ENCODE measurements around the gene ACTMAP. TPM values are rescaled to one million over a fixed set of nuclear protein-coding genes. Genes with fewer than 3 reads are reported as not detected.

The ACTMAP gene
- total and polyA plus RNA-seq, 2 of the 13 experiments (the other 11 are each of a cell fraction or from before 2014, with no cell fraction given), result 2.2 to 7.9 TPM

DNA sequence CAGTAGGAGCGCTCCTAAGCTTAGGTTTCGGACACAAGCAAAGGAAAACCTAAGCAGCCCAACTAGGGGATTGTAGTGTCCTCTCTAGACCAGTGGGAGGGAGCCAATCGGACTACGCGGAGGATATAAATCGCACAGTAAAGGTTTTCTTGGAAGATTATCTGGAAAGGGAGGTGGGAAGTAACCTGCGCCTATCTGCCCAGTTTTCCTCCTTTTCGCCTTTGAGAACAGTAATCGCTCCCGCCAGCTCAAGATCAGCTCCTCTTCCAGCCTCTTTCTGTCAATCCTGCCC, 27.3 kb upstream of the ACTMAP start (continued):
- TF ChIP-seq, protein P1, sequence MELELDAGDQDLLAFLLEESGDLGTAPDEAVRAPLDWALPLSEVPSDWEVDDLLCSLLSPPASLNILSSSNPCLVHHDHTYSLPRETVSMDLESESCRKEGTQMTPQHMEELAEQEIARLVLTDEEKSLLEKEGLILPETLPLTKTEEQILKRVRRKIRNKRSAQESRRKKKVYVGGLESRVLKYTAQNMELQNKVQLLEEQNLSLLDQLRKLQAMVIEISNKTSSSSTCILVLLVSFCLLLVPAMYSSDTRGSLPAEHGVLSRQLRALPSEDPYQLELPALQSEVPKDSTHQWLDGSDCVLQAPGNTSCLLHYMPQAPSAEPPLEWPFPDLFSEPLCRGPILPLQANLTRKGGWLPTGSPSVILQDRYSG (CRISPR knock-in tag; IDR thresholded peaks at IDR 0.05), result 0 out of 2 replicates have a peak, but pooled peaks have one; percentile 21
- TF ChIP-seq ZEB1 (IDR thresholded peaks at IDR 0.05; ENCODE audit: insufficient replicate concordance, low read depth) (no peak), CREM (IDR thresholded peaks at IDR 0.05) (peak; percentile 69), CREM (CRISPR knock-in tag; IDR thresholded peaks at IDR 0.05) (no peak), SKI (IDR thresholded peaks at IDR 0.05; ENCODE audit: partially characterized antibody) (no peak), ATF1 (CRISPR knock-in tag; IDR thresholded peaks at IDR 0.05) (peak; percentile 77; the same call in 1 of the 2 replicates)

- Histone ChIP-seq H3K79me2 (ENCODE audit: insufficient read depth, low read length) (no peaks in the 10 kb centered on the region), H3K9ac (ENCODE audit: insufficient read depth, low read depth, low read length) (peak overlapping the region; percentile 90), H3K4me2 (ENCODE audit: low read depth, low read length) (peak overlapping the region; percentile 95), H3K27ac (ENCODE audit: extremely low read length, insufficient read depth, low read length) (peak overlapping the region; percentile 97), H3K9me3 (ENCODE audit: low read length) (no peaks in the 10 kb centered on the region), H3K27me3 (ENCODE audit: control insufficient read depth in 1 of 2, insufficient read depth in 2 of 2, low read length in 2 of 2) (no peaks in the 10 kb centered on the region; a peak in 1 of 5 replicates), H3K4me3 (replicated peaks in 1 of 3; ENCODE audit: insufficient read depth in 1 of 3, low read depth in 2 of 3, low read length in 3 of 3) (peak overlapping the region; percentile 54 to 81 (median 62)), H3K36me3 (replicated peaks in 1 of 2; ENCODE audit: control insufficient read depth in 1 of 2, insufficient read depth in 2 of 2, low read length in 2 of 2) (no peaks in the 10 kb centered on the region), H3K4me1 (ENCODE audit: insufficient read depth, low read length) (peaks cover 31% of the 10 kb centered on the region), H4K20me1 (ENCODE audit: insufficient read depth, low read length) (no peaks in the 10 kb centered on the region), H2AFZ (ENCODE audit: low read length) (peak overlapping the region; percentile 16)
- in situ Hi-C loops (cut with HindIII; ENCODE audit: extremely low pct_ligation_motif_present, low pct_unique_long_range_greater_than_20kb) (no loop called here), intact Hi-C loops (cut with micrococcal nuclease; ENCODE audit: unreplicated experiment) (no loop called here)
- POLR2A ChIA-PET, result interaction anchor here (0.6 to 4.1 kb wide), 19 partner anchors 9 to 351 kb away, joined by 3 to 90 read pairs (median 8); partner anchors contain the start of genes ACTMAP, COQ8B, EGLN2 and ITPKC
- BruUV-seq (replicated peaks), result no TSS peak
- ATAC-seq (peak; percentile 78), FAIRE-seq (no peak), DNase-seq (ENCODE audit: low spot score) (peak; percentile 93)
- CTCF ChIA-PET (ENCODE audit: low intra/inter-chr PET ratio, low total read pairs), result no interaction called here
- 17% methylated on average over 12 of the region's 13 CpGs for WGBS (ENCODE audit: low lambda C conversion rate)
- TF ChIP-seq PLRG1 (conservative IDR thresholded peaks at IDR 0.05), result no peak
- TF ChIP-seq ZNF335 (CRISPR knock-in tag; IDR thresholded peaks at IDR 0.05), result peak; percentile 2; the same call in 1 of the 2 replicates
- TF ChIP-seq ZNF609 (CRISPR knock-in tag; IDR thresholded peaks at IDR 0.05; ENCODE audit: borderline replicate concordance), result no peak
- 0 out of 2 replicates have a peak, but pooled peaks have one; percentile 25 for TF ChIP-seq MAX (IDR thresholded peaks at IDR 0.05)
- TF ChIP-seq SUZ12 (IDR thresholded peaks at IDR 0.05; ENCODE audit: low read depth, low read length), result no peak
- TF ChIP-seq, protein P2, sequence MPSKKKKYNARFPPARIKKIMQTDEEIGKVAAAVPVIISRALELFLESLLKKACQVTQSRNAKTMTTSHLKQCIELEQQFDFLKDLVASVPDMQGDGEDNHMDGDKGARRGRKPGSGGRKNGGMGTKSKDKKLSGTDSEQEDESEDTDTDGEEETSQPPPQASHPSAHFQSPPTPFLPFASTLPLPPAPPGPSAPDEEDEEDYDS (CRISPR knock-in tag; IDR thresholded peaks at IDR 0.05), result no peak; the same call in 1 of the 2 replicates
Measured at GRCh38 chr19:40776932-40777644, 26.8 kb upstream of the ACTMAP start.
